Measurements from ENCODE around the gene PRAME.
"Not testable (repeated sequence)": the region's sequence is repeated elsewhere in the genome, so short reads cannot be mapped to it uniquely, and the experiment has no call there.

Gene PRAME

DNA sequence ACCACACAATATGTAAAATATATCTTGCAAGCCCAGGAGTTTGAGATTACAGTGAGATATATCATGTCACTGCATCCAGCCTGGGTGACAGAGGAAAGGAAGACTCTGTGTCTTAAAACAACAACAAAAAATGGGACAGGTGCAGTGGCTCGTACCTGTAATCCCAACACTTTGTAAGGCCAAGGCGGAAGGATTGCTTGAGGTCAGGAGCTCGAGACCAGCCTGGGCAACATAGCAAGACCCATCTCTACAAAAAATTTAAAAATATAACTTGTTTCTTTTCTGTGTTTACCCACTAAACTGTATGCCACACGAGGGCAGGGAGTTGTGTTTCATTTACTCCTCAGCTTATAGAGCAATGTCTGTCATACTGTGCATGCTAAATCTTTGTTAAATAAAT, 42.1 kb downstream of the PRAME start:
- H3K36me3 ChIP-seq (ENCODE audit: control insufficient read depth in 2 of 2, insufficient read depth in 1 of 2, low read length in 2 of 2) = no peaks in the 10 kb centered on the region
- POLR2A ChIA-PET = interaction anchor here (0.8 kb wide), 1 partner anchor 8 kb away, joined by 3 read pairs; the partner anchor contains the start of gene ZNF280B
- H3K9me3 ChIP-seq (ENCODE audit: control insufficient read depth, insufficient read depth, low read depth, low read length) = no peaks in the 10 kb centered on the region
- no peak overlapping the region for H3K4me3 ChIP-seq (ENCODE audit: low read depth, low read length)
- TF ChIP-seq, protein P1, sequence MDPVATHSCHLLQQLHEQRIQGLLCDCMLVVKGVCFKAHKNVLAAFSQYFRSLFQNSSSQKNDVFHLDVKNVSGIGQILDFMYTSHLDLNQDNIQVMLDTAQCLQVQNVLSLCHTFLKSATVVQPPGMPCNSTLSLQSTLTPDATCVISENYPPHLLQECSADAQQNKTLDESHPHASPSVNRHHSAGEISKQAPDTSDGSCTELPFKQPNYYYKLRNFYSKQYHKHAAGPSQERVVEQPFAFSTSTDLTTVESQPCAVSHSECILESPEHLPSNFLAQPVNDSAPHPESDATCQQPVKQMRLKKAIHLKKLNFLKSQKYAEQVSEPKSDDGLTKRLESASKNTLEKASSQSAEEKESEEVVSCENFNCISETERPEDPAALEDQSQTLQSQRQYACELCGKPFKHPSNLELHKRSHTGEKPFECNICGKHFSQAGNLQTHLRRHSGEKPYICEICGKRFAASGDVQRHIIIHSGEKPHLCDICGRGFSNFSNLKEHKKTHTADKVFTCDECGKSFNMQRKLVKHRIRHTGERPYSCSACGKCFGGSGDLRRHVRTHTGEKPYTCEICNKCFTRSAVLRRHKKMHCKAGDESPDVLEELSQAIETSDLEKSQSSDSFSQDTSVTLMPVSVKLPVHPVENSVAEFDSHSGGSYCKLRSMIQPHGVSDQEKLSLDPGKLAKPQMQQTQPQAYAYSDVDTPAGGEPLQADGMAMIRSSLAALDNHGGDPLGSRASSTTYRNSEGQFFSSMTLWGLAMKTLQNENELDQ (tag by site-specific recombination; IDR thresholded peaks at IDR 0.05; ENCODE audit: low read depth) = no peak
- TF ChIP-seq ZEB2 (tag by site-specific recombination; IDR thresholded peaks at IDR 0.05) (no peak), YY1 (tag by site-specific recombination; IDR thresholded peaks at IDR 0.05) (no peak), ZFP37 (tag by site-specific recombination; IDR thresholded peaks at IDR 0.05) (no peak), ZNF473 (tag by site-specific recombination; IDR thresholded peaks at IDR 0.05) (no peak), ZNF600 (tag by site-specific recombination; IDR thresholded peaks at IDR 0.05) (no peak), ZNF335 (tag by site-specific recombination; conservative IDR thresholded peaks at IDR 0.05) (no peak), ZNF302 (tag by site-specific recombination; IDR thresholded peaks at IDR 0.05; ENCODE audit: low read depth) (no peak)
- TF ChIP-seq, protein P2, sequence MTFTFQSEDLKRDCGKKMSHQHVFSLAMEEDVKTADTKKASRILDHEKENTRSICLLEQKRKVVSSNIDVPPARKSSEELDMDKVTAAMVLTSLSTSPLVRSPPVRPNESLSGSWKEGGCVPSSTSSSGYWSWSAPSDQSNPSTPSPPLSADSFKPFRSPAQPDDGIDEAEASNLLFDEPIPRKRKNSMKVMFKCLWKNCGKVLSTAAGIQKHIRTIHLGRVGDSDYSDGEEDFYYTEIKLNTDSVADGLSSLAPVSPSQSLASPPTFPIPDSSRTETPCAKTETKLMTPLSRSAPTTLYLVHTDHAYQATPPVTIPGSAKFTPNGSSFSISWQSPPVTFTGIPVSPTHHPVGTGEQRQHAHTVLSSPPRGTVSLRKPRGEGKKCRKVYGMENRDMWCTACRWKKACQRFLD (tag by site-specific recombination; IDR thresholded peaks at IDR 0.05) = no peak
- TF ChIP-seq, protein P3, sequence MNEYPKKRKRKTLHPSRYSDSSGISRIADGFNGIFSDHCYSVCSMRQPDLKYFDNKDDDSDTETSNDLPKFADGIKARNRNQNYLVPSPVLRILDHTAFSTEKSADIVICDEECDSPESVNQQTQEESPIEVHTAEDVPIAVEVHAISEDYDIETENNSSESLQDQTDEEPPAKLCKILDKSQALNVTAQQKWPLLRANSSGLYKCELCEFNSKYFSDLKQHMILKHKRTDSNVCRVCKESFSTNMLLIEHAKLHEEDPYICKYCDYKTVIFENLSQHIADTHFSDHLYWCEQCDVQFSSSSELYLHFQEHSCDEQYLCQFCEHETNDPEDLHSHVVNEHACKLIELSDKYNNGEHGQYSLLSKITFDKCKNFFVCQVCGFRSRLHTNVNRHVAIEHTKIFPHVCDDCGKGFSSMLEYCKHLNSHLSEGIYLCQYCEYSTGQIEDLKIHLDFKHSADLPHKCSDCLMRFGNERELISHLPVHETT (tag by site-specific recombination; IDR thresholded peaks at IDR 0.05) = no peak
- TF ChIP-seq, protein P4, sequence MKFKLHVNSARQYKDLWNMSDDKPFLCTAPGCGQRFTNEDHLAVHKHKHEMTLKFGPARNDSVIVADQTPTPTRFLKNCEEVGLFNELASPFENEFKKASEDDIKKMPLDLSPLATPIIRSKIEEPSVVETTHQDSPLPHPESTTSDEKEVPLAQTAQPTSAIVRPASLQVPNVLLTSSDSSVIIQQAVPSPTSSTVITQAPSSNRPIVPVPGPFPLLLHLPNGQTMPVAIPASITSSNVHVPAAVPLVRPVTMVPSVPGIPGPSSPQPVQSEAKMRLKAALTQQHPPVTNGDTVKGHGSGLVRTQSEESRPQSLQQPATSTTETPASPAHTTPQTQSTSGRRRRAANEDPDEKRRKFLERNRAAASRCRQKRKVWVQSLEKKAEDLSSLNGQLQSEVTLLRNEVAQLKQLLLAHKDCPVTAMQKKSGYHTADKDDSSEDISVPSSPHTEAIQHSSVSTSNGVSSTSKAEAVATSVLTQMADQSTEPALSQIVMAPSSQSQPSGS (tag by site-specific recombination; IDR thresholded peaks at IDR 0.05; ENCODE audit: low read depth) = no peak
- H3K27ac ChIP-seq (ENCODE audit: extremely low read depth, low read depth, low read length) = no peak overlapping the region
- CTCF ChIA-PET = no interaction called here
- no peaks in the 10 kb centered on the region for H3K4me1 ChIP-seq (ENCODE audit: control insufficient read depth, insufficient read depth, low read length)

DNA sequence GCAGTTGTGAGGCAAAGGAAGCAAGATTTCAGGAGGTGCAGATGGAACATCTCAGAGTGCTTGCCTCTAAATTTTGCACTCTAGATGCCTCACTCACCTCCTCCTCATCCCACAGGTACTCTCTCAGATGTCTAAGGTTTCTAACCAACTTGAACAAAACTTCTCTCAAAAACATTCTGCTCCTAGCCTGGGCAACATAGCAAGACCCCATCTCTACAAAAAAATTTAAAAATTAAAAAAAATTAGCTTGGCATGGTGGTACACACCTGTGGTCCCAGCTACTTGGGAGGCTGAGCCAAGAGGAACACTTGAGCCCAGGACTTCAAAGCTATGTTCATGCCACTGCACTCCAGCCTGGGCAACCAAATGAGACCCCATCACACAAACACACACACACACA, 43.2 kb downstream of the PRAME start:
- Histone ChIP-seq H3K27ac (ENCODE audit: extremely low read depth, low read depth, low read length) (no peak overlapping the region), H3K36me3 (ENCODE audit: control insufficient read depth in 2 of 2, insufficient read depth in 1 of 2, low read length in 2 of 2) (no peaks in the 10 kb centered on the region), H3K9me3 (ENCODE audit: control insufficient read depth, insufficient read depth, low read depth, low read length) (no peaks in the 10 kb centered on the region), H3K4me3 (ENCODE audit: low read depth, low read length) (no peak overlapping the region), H3K4me1 (ENCODE audit: control insufficient read depth, insufficient read depth, low read length) (no peaks in the 10 kb centered on the region)
- ChIA-PET POLR2A (no interaction called here), CTCF (interaction anchor here (1.3 kb wide), 1 partner anchor 14 kb away, joined by 5 read pairs; no protein-coding TSS in a partner anchor)
- TF ChIP-seq ZNF121 (tag by site-specific recombination; IDR thresholded peaks at IDR 0.05) = peak; percentile 82
- no peak for TF ChIP-seq REPIN1 (tag by site-specific recombination; IDR thresholded peaks at IDR 0.05; ENCODE audit: low read depth)
- no peak for TF ChIP-seq SP7 (tag by site-specific recombination; IDR thresholded peaks at IDR 0.05)
- TF ChIP-seq ZNF23 (tag by site-specific recombination; IDR thresholded peaks at IDR 0.05; ENCODE audit: borderline replicate concordance) = no peak
- TF ChIP-seq, protein P5, sequence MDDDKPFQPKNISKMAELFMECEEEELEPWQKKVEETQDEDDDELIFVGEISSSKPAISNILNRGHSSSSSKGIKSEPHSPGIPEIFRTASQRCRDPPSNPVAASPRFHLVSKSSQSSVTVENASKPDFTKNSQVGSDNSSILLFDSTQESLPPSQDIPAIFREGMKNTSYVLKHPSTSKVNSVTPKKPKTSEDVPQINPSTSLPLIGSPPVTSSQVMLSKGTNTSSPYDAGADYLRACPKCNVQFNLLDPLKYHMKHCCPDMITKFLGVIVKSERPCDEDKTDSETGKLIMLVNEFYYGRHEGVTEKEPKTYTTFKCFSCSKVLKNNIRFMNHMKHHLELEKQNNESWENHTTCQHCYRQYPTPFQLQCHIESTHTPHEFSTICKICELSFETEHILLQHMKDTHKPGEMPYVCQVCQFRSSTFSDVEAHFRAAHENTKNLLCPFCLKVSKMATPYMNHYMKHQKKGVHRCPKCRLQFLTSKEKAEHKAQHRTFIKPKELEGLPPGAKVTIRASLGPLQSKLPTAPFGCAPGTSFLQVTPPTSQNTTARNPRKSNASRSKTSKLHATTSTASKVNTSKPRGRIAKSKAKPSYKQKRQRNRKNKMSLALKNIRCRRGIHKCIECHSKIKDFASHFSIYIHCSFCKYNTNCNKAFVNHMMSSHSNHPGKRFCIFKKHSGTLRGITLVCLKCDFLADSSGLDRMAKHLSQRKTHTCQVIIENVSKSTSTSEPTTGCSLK (tag by site-specific recombination; IDR thresholded peaks at IDR 0.05) = no peak
- no peak for TF ChIP-seq ZNF211 (tag by site-specific recombination; IDR thresholded peaks at IDR 0.05; ENCODE audit: low read depth)
- no peak for TF ChIP-seq HOXA7 (CRISPR knock-in tag; IDR thresholded peaks at IDR 0.05; ENCODE audit: borderline replicate concordance)
- no peak for TF ChIP-seq ZNF354C (tag by site-specific recombination; IDR thresholded peaks at IDR 0.05; ENCODE audit: borderline replicate concordance, low read depth)

DNA sequence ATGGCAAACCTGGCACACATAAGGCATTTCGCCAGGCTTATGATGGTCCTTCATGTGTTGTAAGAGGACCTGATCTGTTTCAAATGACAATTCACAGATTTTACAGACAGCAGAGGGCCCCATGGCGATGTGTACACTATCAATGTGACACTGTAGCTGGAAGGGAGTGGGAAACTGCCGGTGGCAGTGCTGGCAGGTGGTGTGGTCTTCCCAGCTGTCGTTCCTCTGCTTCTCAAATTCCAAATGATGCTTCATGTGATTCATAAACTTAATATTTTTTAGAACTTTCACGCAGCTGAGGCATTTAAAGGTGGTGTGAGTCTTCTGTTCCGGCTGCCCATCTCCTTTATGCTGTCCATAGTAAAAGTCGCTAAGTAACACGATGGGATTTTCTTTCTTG, 44.6 kb downstream of the PRAME start:
- POLR2A ChIA-PET; H3K4me1 ChIP-seq (ENCODE audit: control insufficient read depth, insufficient read depth, low read length); H3K4me3 ChIP-seq (ENCODE audit: low read depth, low read length); H3K27ac ChIP-seq (ENCODE audit: extremely low read depth, low read depth, low read length); H3K36me3 ChIP-seq (ENCODE audit: control insufficient read depth in 2 of 2, insufficient read depth in 1 of 2, low read length in 2 of 2); H3K9me3 ChIP-seq (ENCODE audit: control insufficient read depth, insufficient read depth, low read depth, low read length): not testable (repeated sequence)
- CTCF ChIA-PET = interaction anchor here (1.2 kb wide), 1 partner anchor 22 kb away, joined by 3 read pairs; no protein-coding TSS in a partner anchor
